HFFc6 (cell line): ENCODE results near the gene COMP. TPM values are rescaled to one million over a fixed set of nuclear protein-coding genes. Genes with fewer than 3 reads are reported as not detected.

Source experiments
- DNase-seq: peaks from one replicate; pipeline ENCODE4 v3.0.0-alpha.2; 2018
- H3K27ac Mint-ChIP-seq: 2 replicates; pipeline ENCODE4 v1.8.0; 2020; ENCODE audit warnings: mild to moderate bottlenecking, mixed read lengths
- H3K27me3 Mint-ChIP-seq: 2 replicates; pipeline ENCODE4 v1.8.0; 2021; ENCODE audit warnings: mild to moderate bottlenecking, moderate library complexity, mixed read lengths; ENCODE audit not compliant: insufficient read depth
- H3K36me3 Mint-ChIP-seq: 2 replicates; pipeline ENCODE4 v1.8.0; 2021; ENCODE audit warnings: low read depth, mixed read lengths
- H3K4me1 Mint-ChIP-seq: 2 replicates; pipeline ENCODE4 v1.8.0; 2020; ENCODE audit warnings: low read depth, mixed read lengths
- H3K4me3 Mint-ChIP-seq: 2 replicates; pipeline ENCODE4 v1.8.0; 2020; ENCODE audit warnings: mild to moderate bottlenecking, moderate library complexity, mixed read lengths
- H3K9me3 Mint-ChIP-seq: 2 replicates; pipeline ENCODE4 v1.8.0; 2020; ENCODE audit warnings: mild to moderate bottlenecking, mixed read lengths
- total RNA-seq, 6 experiments: library from RNA; stranded (reverse); fragmentation: NEBNext Ultra II Directional; extraction: Animal tissue kit (Norgen Biotek cat#: 25700); gene quantifications; 2 replicates in 1 of 6; 3 replicates in 5 of 6; pipeline ENCODE4 v1.2.3, GENCODE V29; 2021
- TF ChIP-seq, protein P1 (sequence below): fragments of 200-600 bp; sonication (generic); IDR thresholded peaks from 2 replicates; pipeline ENCODE4 v1.5.0; 2021; ENCODE audit warnings: antibody characterized with exemption, mild to moderate bottlenecking

COMP gene
- total RNA-seq, 6 experiments from 2014 or later: 0.67 to 6.1 (median 0.98) TPM

DNA sequence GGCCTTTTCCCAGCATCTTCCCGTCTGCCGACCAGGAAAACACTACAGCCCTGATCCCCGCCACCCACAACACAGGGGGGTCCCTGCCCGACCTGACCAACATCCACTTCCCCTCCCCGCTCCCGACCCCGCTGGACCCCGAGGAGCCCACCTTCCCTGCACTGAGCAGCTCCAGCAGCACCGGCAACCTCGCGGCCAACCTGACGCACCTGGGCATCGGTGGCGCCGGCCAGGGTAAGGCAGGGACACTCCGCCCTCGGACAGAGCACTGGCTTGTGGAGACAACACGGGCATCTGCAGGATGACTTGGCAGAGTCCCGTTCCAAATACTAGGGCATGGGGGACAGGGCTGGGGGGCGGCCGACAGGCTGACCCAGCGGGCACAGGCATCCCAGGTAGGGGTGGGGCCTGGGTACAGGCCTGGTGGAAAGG is 31.1 kb downstream of the COMP start:
- Mint-ChIP-seq H3K4me1 (peaks cover 18% of the 10 kb centered on the region), H3K4me3 (no peak overlapping the region), H3K9me3 (no peaks in the 10 kb centered on the region), H3K36me3 (no peaks in the 10 kb centered on the region), H3K27me3 (no peaks in the 10 kb centered on the region; the same call in none of the 2 replicates), H3K27ac (no peak overlapping the region)
- no peak for DNase-seq
- TF ChIP-seq, protein P1, sequence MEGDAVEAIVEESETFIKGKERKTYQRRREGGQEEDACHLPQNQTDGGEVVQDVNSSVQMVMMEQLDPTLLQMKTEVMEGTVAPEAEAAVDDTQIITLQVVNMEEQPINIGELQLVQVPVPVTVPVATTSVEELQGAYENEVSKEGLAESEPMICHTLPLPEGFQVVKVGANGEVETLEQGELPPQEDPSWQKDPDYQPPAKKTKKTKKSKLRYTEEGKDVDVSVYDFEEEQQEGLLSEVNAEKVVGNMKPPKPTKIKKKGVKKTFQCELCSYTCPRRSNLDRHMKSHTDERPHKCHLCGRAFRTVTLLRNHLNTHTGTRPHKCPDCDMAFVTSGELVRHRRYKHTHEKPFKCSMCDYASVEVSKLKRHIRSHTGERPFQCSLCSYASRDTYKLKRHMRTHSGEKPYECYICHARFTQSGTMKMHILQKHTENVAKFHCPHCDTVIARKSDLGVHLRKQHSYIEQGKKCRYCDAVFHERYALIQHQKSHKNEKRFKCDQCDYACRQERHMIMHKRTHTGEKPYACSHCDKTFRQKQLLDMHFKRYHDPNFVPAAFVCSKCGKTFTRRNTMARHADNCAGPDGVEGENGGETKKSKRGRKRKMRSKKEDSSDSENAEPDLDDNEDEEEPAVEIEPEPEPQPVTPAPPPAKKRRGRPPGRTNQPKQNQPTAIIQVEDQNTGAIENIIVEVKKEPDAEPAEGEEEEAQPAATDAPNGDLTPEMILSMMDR: no peak

DNA sequence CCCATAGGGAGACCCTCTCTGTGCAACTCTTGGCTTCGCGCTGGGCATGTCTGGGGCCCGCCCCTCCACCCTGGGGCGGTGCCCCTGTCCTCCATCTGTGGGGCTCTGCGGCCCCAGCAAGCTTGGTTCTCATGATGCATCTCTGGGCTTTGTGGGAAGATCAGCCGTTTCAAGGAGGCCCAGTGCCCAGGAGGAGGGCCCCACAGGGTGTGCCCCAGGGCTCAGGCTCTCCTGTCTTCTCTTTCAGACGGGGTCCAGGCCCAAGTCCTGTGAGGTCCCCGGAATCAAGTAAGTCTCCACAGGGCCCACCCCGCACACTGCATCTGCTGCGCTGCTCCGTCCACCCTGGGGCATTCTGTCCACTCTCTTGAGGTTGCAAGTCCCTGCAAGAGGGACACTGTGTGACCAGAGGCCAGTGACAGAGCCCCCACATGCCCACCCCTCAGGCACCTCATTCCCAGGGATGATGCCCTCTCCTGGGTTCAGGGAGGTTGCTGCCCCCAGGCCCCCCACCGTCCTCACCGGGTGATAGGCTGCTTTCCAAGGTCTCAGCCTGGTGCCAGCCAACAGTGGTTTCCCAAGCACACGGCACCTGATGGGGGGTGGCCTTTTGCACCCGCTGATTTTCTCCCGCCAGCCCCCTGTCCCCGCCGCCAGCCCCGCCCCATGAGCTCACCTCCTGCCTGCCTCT is 31.7 kb downstream of the COMP start:
- peaks cover 12% of the 10 kb centered on the region for H3K4me1 Mint-ChIP-seq
- H3K9me3 Mint-ChIP-seq: no peaks in the 10 kb centered on the region
- no peak overlapping the region for H3K27ac Mint-ChIP-seq
- no peaks in the 10 kb centered on the region; the same call in none of the 2 replicates for H3K27me3 Mint-ChIP-seq
- no peak overlapping the region for H3K4me3 Mint-ChIP-seq
- H3K36me3 Mint-ChIP-seq: no peaks in the 10 kb centered on the region
- TF ChIP-seq, protein P1: no peak
- DNase-seq: no peak

DNA sequence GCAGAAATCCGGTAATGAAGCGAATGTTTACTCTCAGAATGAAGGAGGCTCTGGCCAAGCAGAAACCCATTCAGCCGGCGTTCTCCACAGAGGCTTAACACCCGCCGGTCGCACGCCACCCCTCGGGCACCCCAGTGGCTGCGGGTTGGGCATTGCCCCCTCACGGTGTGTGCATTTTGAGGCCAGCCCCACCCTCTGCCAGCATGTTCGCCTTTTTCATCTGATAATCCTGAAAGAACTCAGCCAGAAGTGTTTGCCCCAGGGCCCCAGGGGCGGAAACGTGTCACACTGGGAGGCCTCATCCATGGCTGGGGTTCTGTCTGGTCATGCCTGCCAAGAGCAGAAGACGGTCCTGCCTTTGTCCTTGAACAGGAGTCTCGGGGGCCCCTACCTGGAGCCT is 34.2 kb downstream of the COMP start:
- H3K36me3 Mint-ChIP-seq: 0 out of 2 replicates have a peak, but pooled peaks cover 5% of the 10 kb centered on the region
- TF ChIP-seq, protein P1: no peak
- H3K4me3 Mint-ChIP-seq: no peak overlapping the region
- no peak for DNase-seq
- no peaks in the 10 kb centered on the region for H3K9me3 Mint-ChIP-seq
- no peaks in the 10 kb centered on the region; the same call in 1 of the 2 replicates for H3K27me3 Mint-ChIP-seq
- no peaks in the 10 kb centered on the region for H3K4me1 Mint-ChIP-seq
- H3K27ac Mint-ChIP-seq: no peak overlapping the region

DNA sequence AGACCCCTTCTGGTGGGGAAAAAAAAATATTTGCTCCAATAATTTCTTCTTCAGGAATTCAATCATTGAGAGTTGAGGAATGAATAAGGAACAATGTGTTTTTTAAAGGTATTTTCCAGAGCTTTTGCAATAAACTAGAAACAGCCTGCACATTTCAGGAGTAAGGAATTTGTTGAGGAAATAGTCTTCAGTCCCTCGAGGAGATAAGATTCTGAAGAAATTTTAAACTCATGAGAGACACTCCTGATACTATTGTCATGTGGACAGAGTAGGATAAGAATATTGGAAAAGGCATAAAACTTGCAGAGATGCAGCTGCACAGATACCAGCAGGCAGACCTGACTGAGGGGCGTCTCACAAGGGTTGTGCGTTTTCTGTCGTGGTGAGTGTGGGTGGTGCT is 36.6 kb downstream of the COMP start:
- H3K9me3 Mint-ChIP-seq: no peaks in the 10 kb centered on the region
- H3K27ac Mint-ChIP-seq: no peak overlapping the region
- H3K4me3 Mint-ChIP-seq: no peak overlapping the region
- no peak for DNase-seq
- 0 out of 2 replicates have a peak, but pooled peaks cover 5% of the 10 kb centered on the region for H3K36me3 Mint-ChIP-seq
- no peaks in the 10 kb centered on the region for H3K4me1 Mint-ChIP-seq
- peaks cover 2% of the 10 kb centered on the region for H3K27me3 Mint-ChIP-seq
- TF ChIP-seq, protein P1: no peak

DNA sequence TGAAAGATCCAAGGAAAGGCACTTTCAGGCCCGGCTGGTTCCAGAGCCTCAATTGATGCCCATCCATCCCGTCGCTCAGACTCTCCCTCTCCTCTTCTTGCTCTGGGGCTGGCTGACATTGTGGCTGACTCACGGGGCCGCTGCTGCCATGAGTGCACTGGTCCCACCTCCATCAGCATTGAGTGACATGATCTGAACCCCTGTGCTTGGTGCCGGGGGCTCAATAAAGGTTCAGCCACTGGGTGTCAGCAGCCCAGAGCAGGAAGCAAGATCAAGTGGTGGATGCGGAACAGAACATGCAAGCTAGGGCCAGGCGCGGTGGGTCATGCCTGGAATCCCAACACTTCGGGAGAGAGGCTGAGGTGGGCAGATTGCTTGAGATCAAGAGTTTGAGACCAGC is 39.5 kb downstream of the COMP start:
- Mint-ChIP-seq H3K9me3 (no peaks in the 10 kb centered on the region), H3K27me3 (peaks cover 2% of the 10 kb centered on the region), H3K27ac (no peak overlapping the region), H3K4me1 (no peaks in the 10 kb centered on the region), H3K4me3 (no peak overlapping the region), H3K36me3 (0 out of 2 replicates have a peak, but pooled peaks cover 5% of the 10 kb centered on the region)
- no peak for DNase-seq
- TF ChIP-seq, protein P1: no peak
